Activated CD4-positive, alpha-beta T cell treated with anti-CD3 and anti-CD28 coated beads for 4 hours (primary cell): Measurements from ENCODE around the gene ARL14.
"Not testable (repeated sequence)": the region's sequence is repeated elsewhere in the genome, so short reads cannot be mapped to it uniquely, and the experiment has no call there.

ENCODE experiments used
- DNase-seq, 2 donors: peaks; one replicate each; pipeline ENCODE4 v3.0.0-alpha.2; 2020

Gene ARL14

DNA sequence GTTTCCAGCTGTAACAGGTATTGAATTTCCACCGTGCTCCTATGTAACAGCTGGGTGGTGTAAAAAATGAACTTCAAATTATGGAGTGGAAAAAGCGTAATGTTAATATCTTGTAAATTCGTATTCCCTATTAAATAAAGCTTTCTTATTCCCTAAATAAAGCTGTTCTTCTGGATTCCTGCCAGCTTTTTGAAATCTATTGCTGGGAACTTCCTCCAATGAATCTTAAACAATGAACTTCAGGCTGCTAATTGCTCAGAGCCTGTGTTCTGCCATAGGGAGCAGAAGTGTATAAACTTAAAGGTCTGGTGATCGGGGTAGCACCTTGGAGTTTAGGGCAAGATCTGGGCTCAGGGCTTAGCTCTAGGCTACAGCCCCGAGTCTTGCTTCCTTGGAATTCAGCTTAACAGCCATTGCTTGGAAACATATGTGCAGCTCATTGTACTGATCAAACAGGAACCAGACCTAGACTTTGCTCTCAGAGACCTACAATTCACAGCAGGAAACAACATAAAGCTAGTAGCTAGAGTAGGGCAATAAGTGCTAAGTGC is 1.4 kb downstream of the ARL14 start:
- DNase-seq, result no peak

DNA sequence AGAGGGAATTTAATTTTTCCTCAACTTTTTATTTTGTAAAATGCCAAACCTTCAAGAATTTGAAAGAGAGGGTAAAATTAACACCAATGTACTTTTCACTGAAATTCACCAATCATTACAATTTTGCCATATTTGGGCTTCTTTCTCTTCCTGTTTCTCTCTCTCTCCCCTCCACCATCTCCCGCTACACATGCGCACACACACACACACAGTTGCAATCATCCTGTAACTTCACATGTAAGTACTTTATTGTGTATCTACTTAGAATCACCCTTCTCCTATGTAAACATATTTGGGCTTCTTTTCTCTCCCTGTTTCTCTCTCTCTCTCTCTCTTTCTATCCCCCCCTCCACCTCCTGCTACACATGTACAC is 7.4 kb downstream of the ARL14 start:
- DNase-seq, result no peak

DNA sequence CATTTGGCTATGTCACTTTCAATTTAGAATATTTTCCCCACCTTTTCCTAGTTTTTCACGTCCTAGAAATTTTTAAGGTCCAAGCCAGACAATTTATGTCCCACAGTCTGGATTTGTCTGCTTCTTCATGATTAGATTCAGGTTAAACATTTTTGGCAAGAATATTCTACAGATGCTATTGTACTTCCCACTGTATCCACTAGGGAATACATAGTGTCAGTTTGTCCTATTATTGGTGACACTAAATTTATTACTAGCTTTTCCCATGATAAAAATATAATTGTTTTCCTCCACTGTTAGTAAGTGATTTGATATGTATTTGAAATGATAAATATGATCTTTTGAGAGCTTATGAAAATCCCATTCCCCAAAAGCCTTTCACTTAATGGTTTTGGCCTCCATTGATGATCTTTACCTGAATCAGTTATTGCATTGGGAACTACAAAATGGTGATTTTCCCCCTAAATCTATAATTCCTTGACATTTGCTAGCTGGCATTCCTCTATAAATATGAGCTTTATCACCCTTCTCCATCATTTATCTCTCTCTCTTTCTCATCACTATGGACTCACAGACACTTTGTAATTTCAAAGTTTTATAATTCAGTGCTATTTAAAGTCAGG is 8.3 kb downstream of the ARL14 start:
- DNase-seq, result no peak

DNA sequence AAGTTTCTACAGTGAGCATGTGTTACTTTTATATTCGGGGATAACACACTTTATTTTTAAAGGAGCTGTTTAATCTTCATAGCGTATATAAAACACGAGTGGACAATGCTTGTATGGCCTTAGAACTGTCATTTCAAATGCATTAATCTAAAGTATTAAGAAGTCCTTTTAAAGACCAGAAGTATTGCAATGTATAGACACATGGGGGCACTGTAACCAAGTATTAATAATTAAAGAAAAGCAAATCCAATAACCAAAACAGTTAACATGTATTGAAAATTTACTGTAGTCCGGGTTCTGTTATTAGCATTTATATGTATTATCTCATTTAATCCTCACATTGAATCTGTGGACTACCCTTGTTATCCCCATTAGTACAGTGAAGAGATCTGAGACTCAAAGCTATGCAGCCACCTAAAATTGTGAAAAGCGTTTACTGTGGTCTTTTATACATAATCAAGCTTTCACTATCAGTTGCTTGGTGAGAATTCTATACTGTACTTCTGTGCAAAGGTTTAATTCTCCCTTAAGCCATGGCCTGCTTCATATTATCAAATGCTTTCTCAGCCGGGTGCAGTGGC is 10.1 kb downstream of the ARL14 start:
- no peak for DNase-seq

DNA sequence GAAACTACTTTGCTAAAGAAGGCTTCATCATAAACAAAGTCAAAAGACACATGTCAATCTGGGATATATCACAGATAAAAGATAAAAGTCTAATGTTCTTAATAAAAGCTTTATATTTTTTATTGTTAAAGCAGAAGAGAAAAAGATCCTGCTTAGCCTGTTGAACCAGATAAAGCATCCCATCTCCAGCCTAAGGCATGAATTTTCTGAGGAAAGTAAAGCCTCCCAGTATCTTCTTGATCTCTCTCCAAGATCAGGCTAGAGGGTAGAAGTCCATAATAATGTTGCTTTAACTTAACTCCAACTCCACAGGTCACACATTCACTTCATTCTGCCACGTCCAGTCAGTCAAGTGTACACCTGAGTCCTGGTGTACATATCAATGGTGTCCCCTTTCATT is 14.2 kb downstream of the ARL14 start:
- no peak for DNase-seq

DNA sequence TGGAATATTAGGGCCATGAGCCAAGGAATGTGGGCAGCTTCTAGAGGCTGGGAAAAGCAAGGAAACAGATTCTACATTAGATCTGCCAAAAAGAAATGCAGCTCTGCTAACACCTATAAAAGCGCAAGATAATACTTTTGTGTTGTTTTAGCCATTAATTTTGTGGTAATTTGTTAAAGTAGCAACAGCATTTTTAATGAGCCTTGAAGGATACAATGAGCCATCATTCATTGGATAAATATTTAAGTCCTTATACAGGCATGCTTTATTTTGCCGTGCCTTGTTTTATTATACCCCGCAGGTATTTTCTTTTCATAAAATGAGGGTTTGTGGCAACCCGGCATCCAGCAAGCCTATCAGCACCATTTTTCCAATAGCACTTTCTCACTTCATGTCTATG is 15.0 kb downstream of the ARL14 start:
- DNase-seq, result no peak

DNA sequence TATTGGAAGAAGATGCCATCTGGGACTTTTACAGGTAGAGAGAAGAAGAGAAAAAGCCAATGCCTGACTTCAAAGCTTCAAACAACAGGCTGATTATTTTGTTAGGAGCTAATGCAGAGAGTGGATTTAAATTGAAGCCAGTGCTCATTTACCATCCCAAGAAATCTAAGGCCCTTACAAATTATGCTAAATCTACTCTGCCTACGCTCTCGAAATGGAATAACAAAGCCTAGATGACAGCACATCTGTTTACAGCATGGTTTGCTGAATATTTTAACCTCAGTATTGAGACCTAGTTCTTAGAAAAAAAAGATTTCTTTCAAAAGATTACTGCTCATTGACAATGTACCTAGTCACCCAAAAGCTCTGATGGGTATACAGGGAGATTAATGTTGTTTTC is 16.2 kb downstream of the ARL14 start:
- no peak for DNase-seq

DNA sequence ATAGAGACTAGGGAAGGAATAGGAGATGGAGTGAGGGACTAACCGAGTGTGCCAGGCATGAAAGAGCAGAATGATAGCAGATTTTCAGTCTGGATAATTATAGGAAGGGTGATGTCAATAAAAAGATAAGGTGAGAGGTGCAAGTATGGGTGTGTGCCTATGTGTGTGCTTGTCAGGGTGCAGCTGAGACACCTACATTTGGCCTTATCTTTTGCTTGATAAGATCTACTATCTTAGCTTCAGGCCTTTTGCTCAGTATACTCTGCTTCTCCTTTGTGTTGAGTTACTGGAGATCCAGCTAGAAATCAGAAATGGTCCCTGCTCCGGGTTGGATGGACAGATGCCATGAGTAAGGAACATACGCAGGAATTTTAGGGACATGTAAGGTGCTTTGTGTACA is 17.4 kb downstream of the ARL14 start:
- no peak for DNase-seq

DNA sequence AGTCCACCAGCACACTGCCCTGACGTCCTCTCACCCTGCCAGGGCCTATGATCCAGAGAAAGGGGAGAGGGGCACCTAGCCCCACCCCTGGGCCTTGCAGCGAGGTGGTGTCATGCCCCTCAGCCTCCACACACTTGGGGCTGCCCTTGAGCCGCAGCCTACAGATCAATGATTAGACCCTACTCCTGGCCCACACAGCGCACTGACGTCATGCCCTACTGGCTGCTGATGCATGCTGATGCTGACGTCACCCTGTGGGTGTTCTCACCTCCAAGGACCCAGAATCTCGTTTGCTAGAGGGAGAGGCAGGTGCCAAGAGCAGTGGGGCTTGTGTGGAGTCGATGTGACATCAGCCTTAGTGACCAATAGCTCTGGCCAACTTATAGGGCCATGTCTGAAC is 18.0 kb downstream of the ARL14 start:
- DNase-seq, result no peak

DNA sequence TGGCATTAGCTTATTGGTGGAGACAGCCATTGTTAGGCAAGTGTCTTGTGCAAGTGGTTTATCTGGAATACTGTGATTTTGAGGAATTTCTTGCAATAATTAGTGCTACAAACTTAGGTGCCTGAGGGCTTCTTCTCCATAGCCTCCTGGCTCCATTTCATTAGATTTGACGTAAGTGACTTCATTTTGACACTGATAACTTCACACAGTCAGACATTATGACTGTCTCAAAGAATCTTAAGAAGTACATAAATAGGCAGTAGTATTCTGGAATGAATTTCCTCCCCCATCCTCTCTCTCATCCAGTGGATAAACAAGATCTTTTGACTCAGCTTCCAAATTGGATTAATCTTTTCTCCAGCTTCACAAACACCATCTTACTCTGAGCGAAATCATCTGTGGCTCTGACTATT is 19.0 kb downstream of the ARL14 start:
- DNase-seq, result no peak

DNA sequence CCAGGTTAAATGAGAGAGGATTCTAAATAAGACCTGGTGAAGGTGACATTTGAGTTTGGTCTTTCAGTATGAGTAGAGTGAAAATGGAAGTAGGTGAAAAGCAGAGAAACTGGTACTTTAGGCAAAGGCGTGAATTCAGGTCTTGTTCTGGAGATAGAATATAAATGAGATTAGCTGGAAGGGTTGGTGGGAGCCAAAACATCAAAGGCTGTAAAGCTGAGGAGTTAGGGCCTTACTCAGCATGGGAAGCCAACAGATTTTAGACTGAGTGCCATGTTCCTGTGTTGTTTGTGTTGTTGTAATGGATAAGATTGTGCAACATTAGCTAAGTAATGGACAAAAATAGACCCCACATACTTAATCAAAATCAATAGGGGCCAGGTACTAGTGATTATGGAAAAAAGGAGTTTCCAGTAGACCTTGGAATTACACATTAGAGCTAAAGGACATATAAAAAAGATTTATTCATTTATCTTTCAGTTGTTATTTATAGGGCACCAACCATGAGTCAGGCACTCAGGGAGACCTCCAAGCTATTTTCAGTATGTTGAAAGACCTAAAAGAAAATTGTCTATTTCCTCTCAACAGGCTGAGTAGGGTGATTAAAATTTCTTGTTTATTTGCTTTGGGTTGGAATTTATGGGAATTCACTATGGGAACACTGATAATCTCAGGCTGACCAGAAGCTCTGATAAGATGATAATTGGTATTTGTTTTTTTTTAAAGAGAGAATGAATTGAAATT is 20.8 kb downstream of the ARL14 start:
- no peak for DNase-seq

DNA sequence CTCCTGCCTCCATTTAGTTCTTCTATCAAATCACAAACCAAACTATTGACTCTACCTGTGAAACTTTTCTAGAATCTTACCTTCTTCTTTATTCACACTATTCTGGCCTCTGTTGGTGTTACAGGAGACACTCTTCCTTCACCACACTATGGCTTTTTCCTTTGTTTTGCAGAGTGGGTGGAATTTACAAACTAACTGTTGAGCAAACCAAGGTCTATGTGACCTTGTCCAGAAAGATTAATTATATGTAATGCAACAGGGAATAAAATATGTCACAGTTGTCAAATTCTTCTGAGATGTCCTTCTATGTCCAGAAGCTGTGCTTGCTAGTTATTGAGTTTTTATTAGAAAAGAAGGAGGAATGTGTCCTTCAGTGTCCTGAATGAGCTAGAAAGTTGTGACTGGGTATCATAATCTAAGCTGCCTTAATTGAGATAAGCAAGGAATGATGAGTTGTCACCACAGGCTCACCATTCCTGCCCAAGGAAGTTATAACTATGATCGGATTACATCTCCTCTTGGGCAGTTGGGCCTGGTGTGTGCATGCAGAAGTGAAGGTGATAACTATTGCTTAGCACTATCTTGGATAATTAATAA is 21.7 kb downstream of the ARL14 start:
- DNase-seq, result no peak

DNA sequence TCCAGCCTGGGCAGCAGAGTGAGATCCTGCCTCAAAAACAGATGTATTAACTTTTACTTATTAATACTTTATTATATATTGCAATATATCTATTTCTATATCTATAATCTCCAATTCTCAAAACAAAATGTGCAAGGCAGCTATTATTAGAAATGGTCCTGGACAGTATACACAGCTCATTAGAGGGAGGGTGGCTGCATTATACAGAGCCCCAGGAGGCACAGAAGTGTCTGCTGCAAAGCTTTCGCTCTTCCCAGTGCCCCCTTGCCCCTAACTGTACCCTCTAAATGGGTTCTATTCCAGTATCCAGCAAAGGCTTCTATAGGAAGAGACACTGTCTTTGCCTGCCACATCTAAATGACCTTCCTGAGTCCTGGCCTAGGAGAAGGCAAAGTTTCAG is 24.5 kb downstream of the ARL14 start:
- no peak for DNase-seq

DNA sequence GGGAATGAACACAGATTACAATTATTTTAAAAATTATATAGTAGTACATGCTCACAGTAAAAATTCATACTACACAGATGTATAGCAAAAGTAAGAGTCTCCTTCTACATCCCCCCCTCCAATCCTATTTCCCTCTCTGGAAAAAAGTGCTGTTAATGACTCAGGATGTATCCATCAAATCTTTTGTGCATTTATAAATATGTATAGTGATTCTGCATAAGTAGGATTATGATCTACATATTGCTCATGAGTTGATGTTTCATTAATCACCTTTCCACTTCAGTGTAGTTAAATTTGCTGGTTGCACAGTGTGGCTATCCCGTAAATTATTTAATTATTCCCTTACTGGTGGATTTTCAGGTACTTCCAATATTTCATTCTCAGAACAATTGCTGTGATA is 25.3 kb downstream of the ARL14 start:
- no peak for DNase-seq

DNA sequence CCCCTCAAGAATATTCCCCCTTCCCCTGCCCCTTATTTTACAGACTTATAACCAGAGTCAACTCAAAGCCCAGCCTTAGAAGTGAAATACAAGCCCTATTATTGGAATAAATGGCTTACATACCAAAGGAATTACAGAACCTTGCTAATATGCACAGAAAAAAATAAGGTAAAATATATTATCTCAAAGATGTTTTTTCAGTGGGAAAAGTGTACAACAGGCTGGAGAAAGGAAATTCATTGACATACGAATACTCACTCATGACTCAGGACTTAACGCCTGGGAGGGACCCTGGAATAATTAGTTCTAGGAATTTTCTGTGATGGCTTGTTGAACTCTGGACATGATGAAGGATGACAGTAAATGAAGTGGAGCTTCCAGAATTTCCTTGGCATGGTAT is 27.0 kb downstream of the ARL14 start:
- DNase-seq, result no peak

DNA sequence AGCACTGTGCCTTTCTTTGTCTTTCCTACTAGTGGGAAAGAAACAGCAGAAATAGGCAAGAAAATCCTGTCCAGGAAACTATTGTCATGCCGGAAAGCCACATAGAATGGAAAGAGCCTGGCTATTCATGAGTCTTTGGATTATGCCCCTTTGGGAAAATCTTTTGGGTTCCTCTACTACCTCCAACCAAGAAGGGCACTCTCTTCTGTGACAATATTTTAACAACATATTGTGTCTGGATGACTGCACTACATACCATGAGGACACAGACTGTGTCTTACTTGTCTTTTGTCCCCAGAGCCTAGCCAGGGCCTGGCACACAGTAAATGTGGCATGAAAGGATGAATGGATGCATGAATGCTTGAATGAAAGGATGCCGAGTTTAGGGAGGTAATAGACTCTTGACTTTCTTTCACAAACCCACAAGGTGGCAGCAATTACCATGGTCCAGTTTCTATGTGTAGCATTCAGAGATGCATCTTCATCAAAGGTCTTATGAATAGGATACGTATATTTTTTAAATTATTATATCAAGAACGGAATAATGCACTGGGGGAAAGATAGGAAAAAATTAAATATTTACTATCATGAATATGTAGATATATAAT is 30.3 kb downstream of the ARL14 start:
- DNase-seq, result peak; percentile 8 to 26

DNA sequence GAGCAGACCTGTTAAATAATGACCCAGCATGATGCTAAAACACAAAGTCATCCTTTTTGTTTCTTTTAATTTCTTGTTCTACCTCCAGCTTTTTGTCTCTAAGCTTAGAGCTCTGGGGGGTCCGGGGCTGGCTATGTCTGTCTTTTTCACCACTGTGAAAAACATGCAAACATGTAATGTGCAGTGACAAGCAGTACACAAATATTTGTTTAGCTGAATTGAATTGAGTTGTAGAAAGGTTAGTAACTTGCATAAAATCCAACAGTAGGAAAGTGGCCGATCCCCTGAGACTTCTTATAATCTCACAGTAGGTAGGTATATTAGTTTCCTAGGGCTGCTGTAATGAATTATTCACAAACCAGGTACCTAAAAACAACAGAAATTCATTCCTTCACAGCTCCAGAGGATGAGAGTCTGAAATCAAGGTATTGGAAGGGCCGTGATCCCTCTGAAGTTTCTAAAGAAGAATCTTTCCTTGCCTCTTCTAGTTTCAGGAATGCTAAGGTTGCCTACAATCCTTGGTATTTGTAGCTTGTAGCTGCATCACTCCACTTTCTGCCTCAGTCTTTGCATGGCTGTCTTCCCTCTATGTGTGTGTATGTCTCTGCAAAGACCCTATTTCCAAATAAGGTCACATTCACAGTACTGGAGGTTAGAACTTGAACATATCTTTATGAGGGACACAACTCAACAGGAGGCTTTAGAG is 32.7 kb downstream of the ARL14 start:
- no peak for DNase-seq

DNA sequence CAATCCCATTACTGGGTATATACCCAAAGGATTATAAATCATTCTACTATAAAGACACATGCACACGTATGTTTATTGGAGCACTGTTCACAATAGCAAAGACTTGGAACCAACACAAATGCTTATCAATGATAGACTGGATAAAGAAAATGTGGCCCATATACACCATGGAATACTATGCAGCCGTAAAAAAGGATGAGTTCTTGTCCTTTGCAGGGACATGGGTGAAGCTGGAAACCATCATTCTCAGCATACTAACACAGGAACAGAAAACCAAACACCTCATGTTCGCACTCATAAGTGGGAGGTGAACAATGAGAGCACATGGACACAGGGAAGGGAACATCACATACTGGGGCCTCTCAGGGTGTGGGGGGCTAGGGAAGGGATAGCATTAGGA is 36.2 kb downstream of the ARL14 start:
- DNase-seq, result not testable (repeated sequence)

DNA sequence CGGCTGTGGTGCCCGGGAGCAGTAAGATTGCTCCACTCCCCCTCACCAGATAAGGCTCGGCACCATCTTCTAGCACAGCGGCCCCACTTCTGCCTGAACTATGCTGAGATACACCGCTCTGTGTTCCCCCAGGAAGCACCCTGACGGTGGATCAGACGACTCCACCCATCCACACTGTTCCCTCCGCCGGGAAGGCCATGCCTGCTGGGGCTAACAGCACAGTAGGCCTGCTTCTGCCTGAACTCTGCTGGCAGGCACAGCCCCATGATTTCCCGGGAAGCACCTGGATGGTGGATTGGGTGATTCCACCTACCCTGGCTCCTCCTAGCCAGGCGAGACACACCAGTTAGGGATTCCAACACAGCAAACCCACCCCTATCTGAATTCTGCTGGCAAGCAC is 42.8 kb downstream of the ARL14 start:
- DNase-seq, result no peak

DNA sequence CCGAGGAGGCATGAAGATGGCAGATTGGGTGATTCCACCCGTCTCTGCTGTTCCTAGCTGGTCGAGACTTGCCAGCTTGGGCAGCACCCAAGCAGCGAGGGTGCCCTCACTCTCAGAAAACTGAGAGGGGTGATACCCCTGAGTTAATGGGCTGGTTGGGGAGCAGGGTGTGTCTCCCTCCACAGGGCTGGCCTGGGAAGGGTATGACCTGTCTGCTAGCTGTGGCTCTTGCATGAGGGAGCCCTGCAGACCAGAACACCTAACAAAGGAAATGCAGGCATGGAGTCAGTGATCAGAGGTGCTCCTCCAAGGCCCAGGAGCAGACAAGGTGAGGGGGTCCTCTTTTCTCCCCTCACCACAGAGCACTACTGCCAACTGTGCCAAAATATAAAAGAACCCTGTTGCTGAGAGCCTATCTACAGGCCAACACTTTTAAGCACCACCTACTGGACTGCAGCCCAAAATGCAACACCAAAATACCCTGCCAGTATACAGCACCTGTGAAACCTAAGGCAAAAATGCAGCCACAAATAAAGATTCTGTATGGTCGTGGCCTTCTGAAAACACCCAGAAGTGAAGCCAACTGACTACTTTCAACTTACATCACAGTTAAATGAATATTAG is 43.3 kb downstream of the ARL14 start:
- no peak for DNase-seq

DNA sequence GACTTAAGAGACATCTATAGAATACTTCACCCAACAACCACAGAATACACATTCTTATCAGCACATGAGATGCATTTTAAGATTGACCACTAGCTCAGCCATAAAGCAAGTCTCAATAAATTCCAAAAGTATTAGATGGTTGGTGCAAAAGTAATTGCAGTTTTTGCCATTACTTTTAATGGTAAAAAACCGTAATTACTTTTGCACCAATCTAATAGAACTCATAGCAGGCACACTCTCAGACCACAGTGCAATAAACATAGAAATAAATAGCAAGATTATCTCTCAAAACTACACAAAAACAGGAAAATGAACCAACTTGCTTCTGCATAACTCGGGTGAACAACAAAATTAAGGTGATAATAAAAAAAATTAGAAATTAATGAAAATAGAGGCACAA is 45.4 kb downstream of the ARL14 start:
- DNase-seq, result no peak

DNA sequence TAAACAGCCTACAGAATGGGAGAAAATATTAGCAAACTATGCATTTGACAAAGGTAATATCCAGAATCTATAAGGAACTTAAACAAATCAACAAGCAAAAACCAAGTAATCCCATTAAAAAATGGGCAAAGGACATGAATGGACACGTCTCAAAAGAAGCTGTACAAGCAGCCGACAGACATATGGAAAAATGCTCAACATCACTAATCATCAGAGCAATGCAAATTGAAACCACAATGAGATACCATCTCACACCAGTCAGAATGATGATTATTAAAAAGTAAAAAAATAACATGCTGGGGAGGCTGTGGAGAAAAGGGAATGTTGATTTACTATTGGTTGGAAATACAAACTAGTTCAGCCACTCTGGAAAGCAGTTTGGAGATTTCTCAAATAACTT is 48.4 kb downstream of the ARL14 start:
- no peak for DNase-seq
